Stomach (tissue), 9 donors: Measurements from ENCODE around the gene PLEKHG4B. TPM values are rescaled to one million over a fixed set of nuclear protein-coding genes. Genes with fewer than 3 reads are reported as not detected.

Experiments
- DNase-seq, 2 donors: peaks; one replicate each; pipeline versions ENCODE4 v3.0.0 to v3.0.0-alpha.2; 2013 to 2019
- H3K27ac ChIP-seq, 5 donors: fragments of 200-600 bp in 4 of 5; sonication (generic) in 4 of 5; one replicate each; pipeline ENCODE4 v1.5.1; 2013 to 2019; ENCODE audit warnings: mild to moderate bottlenecking in 1 of 5, moderate library complexity in 1 of 5
- H3K27me3 ChIP-seq, 3 donors: fragments of 200-600 bp; sonication (generic); one replicate each; pipeline ENCODE4 v1.5.1; 2017 to 2019; ENCODE audit warnings: mixed run types in 1 of 3
- H3K36me3 ChIP-seq, 4 donors: fragments of 200-600 bp; sonication (generic); 1 replicate in 3 of 4; 2 replicates in 1 of 4; pipeline ENCODE4 v1.5.1; 2016 to 2019
- H3K4me1 ChIP-seq, 4 donors: fragments of 200-600 bp; sonication (generic); one replicate each; pipeline ENCODE4 v1.5.1; 2016 to 2019
- H3K4me3 ChIP-seq, 4 donors: fragments of 200-600 bp; sonication (generic) in 3 of 4; one replicate each; pipeline ENCODE4 v1.5.1; 2016 to 2019; ENCODE audit warnings: mild to moderate bottlenecking in 1 of 4
- H3K9me3 ChIP-seq, 4 donors: fragments of 200-600 bp; sonication (generic); one replicate each; pipeline ENCODE4 v1.5.1; 2016 to 2019
- EP300 ChIP-seq: sonication (generic); formaldehyde crosslinking; IDR thresholded peaks from one replicate; pipeline ENCODE4 v1.6.1; 2017; ENCODE audit warnings: antibody characterized with exemption
- POLR2A ChIP-seq, 4 donors: fragments of 450-650 bp; IDR thresholded peaks; one replicate each; pipeline ENCODE4 v1.6.1; 2016; ENCODE audit warnings: antibody characterized with exemption in 4 of 4, control low read depth in 2 of 4, mild to moderate bottlenecking in 1 of 4, moderate library complexity in 1 of 4
- POLR2AphosphoS5 ChIP-seq, 3 donors: sonication (generic); formaldehyde crosslinking; IDR thresholded peaks; one replicate each; pipeline ENCODE4 v1.6.1; 2016; ENCODE audit warnings: antibody characterized with exemption in 3 of 3
- WGBS, 5 donors: extraction: QIAGEN DNeasy Blood & Tissue Kit in 3 of 5; methylation state at CpG; one replicate each; pipeline versions ENCODE4 v1.1.5 to v1.1.7; 2013 to 2018; 5-methylcytosine and 5-hydroxymethylcytosine counted together
- intact Hi-C: fragments of 100-400 bp; cut with DNase I; formaldehyde crosslinking; loops from one replicate; pipeline ENCODE4 v1.15.1; 2023; ENCODE audit warnings: low total_unique reads
- polyA plus RNA-seq, 3 donors: library from polyadenylated mRNA; stranded (reverse); fragments of 200-250 nt; gene quantifications; one replicate each; pipeline ENCODE4 v1.2.3, GENCODE V29; 2013
- total RNA-seq, 5 donors: library from RNA; depleted of rRNA; stranded (reverse); fragments of >200 nt; gene quantifications; one replicate each; pipeline versions ENCODE4 v1.1.0 to v1.2.3, GENCODE V29; 2014 to 2016
- TF ChIP-seq, protein P1 (sequence below), 7 experiments: fragments of 450-650 bp in 4 of 7; fragments of 200-600 bp in 3 of 7; sonication (generic) in 3 of 7; IDR thresholded peaks; one replicate each; pipeline ENCODE4 v1.5.1; 2016 to 2019; ENCODE audit warnings: antibody characterized with exemption in 7 of 7, control low read depth in 2 of 7, mild to moderate bottlenecking in 1 of 7
- donor health status: healthy with polysubstance abuse.
- donor health status: Bipolar disorder and iron deficiency.
- donor health status: healthy.

PLEKHG4B gene
- total and polyA plus RNA-seq, 8 donors, result 0.15 to 4.3 (median 1.8) TPM; not detected in 1

DNA sequence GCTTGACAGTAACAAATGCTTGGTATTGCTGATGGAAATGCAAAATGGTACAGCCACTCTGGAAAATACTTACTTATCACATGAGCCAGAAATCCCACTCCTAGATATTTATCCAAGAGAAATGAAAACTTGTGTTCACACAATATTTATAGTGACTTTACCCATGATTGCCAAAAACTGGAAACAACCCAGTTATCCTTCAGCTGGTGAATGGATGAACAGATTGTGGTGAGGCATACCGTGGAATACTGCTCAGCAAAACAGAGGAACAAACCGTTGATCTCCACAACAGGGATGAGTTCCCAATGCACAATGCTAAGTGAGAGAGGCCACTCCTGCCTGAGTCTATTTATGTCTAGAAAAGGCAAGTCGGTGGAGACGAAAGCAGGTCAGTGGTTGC lies 58.8 kb downstream of the PLEKHG4B start:
- TF ChIP-seq EP300 (no peak), POLR2AphosphoS5 (IDR thresholded peaks at IDR 0.05) (no peak), POLR2A (IDR thresholded peaks at IDR 0.05) (no peak)
- TF ChIP-seq, protein P1, sequence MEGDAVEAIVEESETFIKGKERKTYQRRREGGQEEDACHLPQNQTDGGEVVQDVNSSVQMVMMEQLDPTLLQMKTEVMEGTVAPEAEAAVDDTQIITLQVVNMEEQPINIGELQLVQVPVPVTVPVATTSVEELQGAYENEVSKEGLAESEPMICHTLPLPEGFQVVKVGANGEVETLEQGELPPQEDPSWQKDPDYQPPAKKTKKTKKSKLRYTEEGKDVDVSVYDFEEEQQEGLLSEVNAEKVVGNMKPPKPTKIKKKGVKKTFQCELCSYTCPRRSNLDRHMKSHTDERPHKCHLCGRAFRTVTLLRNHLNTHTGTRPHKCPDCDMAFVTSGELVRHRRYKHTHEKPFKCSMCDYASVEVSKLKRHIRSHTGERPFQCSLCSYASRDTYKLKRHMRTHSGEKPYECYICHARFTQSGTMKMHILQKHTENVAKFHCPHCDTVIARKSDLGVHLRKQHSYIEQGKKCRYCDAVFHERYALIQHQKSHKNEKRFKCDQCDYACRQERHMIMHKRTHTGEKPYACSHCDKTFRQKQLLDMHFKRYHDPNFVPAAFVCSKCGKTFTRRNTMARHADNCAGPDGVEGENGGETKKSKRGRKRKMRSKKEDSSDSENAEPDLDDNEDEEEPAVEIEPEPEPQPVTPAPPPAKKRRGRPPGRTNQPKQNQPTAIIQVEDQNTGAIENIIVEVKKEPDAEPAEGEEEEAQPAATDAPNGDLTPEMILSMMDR (IDR thresholded peaks at IDR 0.05), result no peak
- H3K4me3 ChIP-seq, result no peak overlapping the region
- 90 to 97% (median 96%) methylated on average over 4 of the region's 4 CpGs for WGBS, 5 donors
- intact Hi-C loops, result no loop called here
- H3K36me3 ChIP-seq, result peaks cover 0 to 1% (median 0%) of the 10 kb centered on the region in 4 donors
- no peak overlapping the region for H3K27ac ChIP-seq
- H3K27me3 ChIP-seq, result no peaks in the 10 kb centered on the region
- no peak for DNase-seq
- H3K9me3 ChIP-seq, result peaks cover 9 to 29% (median 20%) of the 10 kb centered on the region in 4 donors
- H3K4me1 ChIP-seq, result no peaks in the 10 kb centered on the region

DNA sequence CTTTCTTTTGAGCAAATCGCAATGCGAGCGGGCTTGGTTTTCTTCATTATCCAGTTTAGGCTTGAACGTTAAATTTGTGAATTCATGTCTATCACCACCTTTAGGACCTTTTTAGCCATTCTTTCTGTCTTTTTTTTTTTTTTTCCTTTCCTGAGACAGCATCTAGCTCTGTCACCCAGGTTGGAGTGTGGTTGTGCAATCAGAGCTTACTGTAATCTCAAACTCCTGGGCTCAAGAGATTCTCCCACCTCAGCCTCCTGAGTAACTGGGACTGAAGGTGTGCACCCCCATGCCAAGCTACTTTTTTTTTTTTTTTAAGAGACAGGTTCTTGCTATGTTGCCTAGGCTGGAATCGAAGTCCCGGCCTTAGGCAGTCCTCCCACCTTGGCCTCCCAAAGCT lies 60.1 kb downstream of the PLEKHG4B start:
- Histone ChIP-seq H3K27me3 (no peaks in the 10 kb centered on the region), H3K4me1 (no peaks in the 10 kb centered on the region), H3K36me3 (peaks cover 0 to 5% (median 0%) of the 10 kb centered on the region in 4 donors), H3K4me3 (no peak overlapping the region), H3K9me3 (peaks cover 5 to 22% (median 14%) of the 10 kb centered on the region in 4 donors), H3K27ac (no peak overlapping the region)
- TF ChIP-seq, protein P1 (IDR thresholded peaks at IDR 0.05), result no peak
- TF ChIP-seq POLR2AphosphoS5 (IDR thresholded peaks at IDR 0.05) (no peak), EP300 (no peak), POLR2A (IDR thresholded peaks at IDR 0.05) (no peak)
- DNase-seq, result no peak
- intact Hi-C loops, result no loop called here
- WGBS, 5 donors, result 69 to 98% (median 94%) methylated on average over 6 of the region's 6 CpGs

DNA sequence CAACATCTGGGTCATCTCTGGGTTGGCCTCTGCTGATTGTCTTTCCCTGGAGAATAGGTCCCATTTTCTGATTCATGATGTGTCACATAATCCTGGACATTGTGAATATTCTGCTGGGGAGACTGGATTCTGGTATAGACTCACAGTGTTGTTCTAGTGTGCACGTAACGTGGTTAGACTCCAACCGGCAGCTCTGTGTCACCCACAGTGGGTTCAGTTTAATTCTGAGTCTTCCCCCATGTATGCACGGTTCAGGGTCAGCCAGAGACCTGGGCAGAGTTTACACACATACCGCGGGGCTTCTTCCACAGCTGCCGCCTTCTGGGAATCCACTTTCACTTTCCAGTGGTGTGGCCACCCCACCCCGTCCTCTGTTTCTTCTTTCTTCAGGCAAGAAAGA lies 61.3 kb downstream of the PLEKHG4B start:
- peaks cover 0 to under 1% (median 0%) of the 10 kb centered on the region in 3 donors for H3K27me3 ChIP-seq
- TF ChIP-seq, protein P1 (IDR thresholded peaks at IDR 0.05), result no peak
- TF ChIP-seq POLR2AphosphoS5 (IDR thresholded peaks at IDR 0.05), result no peak
- TF ChIP-seq POLR2A (IDR thresholded peaks at IDR 0.05), result no peak
- TF ChIP-seq EP300, result no peak
- H3K4me3 ChIP-seq, result no peak overlapping the region
- H3K9me3 ChIP-seq, result peaks cover 0 to 10% (median 2%) of the 10 kb centered on the region in 4 donors
- no peak overlapping the region for H3K27ac ChIP-seq
- DNase-seq, result no peak
- 60 to 84% (median 78%) methylated on average over 8 of the region's 8 CpGs for WGBS, 5 donors
- intact Hi-C loops, result no loop called here
- H3K36me3 ChIP-seq, result peaks cover 0 to 5% (median 0%) of the 10 kb centered on the region in 4 donors
- no peaks in the 10 kb centered on the region for H3K4me1 ChIP-seq

DNA sequence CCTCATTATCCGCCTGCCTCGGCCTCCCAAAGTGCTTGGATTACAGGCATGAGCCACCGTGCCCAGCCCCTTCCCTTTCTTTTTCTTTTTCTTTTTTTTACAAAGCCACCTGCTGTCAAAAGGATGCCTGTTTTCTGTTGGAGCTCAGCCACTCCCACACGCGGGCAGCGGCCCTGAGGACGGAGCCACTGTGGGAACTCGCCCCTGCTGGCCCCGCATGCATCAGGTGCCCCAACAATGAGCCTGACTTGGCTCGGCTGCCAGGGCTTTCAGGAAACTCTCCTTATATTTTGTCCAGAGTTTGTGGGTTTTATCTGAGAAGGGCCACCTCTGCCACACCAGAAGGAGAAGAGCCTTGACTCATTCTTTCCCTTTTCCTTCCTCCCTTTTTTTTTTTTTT lies 62.3 kb downstream of the PLEKHG4B start:
- H3K9me3 ChIP-seq, result peaks cover 0 to 3% (median 0%) of the 10 kb centered on the region in 4 donors
- H3K27ac ChIP-seq, result no peak overlapping the region
- H3K4me1 ChIP-seq, result no peaks in the 10 kb centered on the region
- peaks cover 0 to 5% (median 0%) of the 10 kb centered on the region in 4 donors for H3K36me3 ChIP-seq
- no peak for DNase-seq
- no peak overlapping the region for H3K4me3 ChIP-seq
- WGBS, 5 donors, result 66 to 93% (median 83%) methylated on average over 10 of the region's 10 CpGs
- H3K27me3 ChIP-seq, result peaks cover 0 to 11% (median 0%) of the 10 kb centered on the region in 3 donors
- intact Hi-C loops, result no loop called here
- no peak for TF ChIP-seq EP300
- TF ChIP-seq POLR2A (IDR thresholded peaks at IDR 0.05), result no peak
- TF ChIP-seq POLR2AphosphoS5 (IDR thresholded peaks at IDR 0.05), result no peak
- TF ChIP-seq, protein P1 (IDR thresholded peaks at IDR 0.05), result no peak
